Activated CD4-positive, alpha-beta memory T cell treated with anti-CD3 and anti-CD28 coated beads for 36 hours (primary cell): ENCODE results near the gene KRTAP19-1. TPM values are rescaled to one million over a fixed set of nuclear protein-coding genes. Genes with fewer than 3 reads are reported as not detected.
A peak's percentile ranks its signal among the peaks of the same experiment; 100 is the strongest.
"Not testable (repeated sequence)": the region's sequence is repeated elsewhere in the genome, so short reads cannot be mapped to it uniquely, and the experiment has no call there.

Source experiments
- CTCF ChIA-PET: fragments of 350-600 bp; sonication (Branson Sonifier 250); formaldehyde crosslinking; loops from one replicate; lab custom pipeline; 2021; ENCODE audit warnings: antibody characterized with exemption, inconsistent platforms; lab: Charles Lee
- POLR2A ChIA-PET: fragments of 350-600 bp; sonication (Branson Sonifier 250); formaldehyde crosslinking; loops from one replicate; lab custom pipeline; 2021; ENCODE audit warnings: antibody characterized with exemption; lab: Charles Lee
- DNase-seq: peaks from one replicate; pipeline ENCODE4 v3.0.0-alpha.2; 2020
- H3K27ac Mint-ChIP-seq: one replicate; pipeline ENCODE4 v1.8.0; 2021; ENCODE audit warnings: mixed read lengths
- H3K27me3 Mint-ChIP-seq: one replicate; pipeline ENCODE4 v1.8.0; 2021; ENCODE audit warnings: mixed read lengths
- H3K36me3 Mint-ChIP-seq: one replicate; pipeline ENCODE4 v1.8.0; 2021; ENCODE audit warnings: mixed read lengths
- H3K4me1 Mint-ChIP-seq: one replicate; pipeline ENCODE4 v1.8.0; 2021; ENCODE audit warnings: low read depth, mixed read lengths
- H3K4me3 Mint-ChIP-seq: one replicate; pipeline ENCODE4 v1.8.0; 2021; ENCODE audit warnings: mild to moderate bottlenecking, mixed read lengths
- H3K9me3 Mint-ChIP-seq: one replicate; pipeline ENCODE4 v1.8.0; 2021; ENCODE audit warnings: mixed read lengths
- intact Hi-C: fragments of 100-400 bp; cut with micrococcal nuclease; formaldehyde crosslinking; loops from one replicate; pipeline ENCODE4 v1.15.1; 2023
- total RNA-seq, 2 experiments: library from RNA; stranded (reverse); gene quantifications; one replicate each; pipeline ENCODE4 v1.2.3, GENCODE V29; 2021

KRTAP19-1 gene
- total RNA-seq, result not detected

GRCh38 chr21:30480145-30480544 lies at the start of gene KRTAP19-1:
KRTAP19-1 (minus strand) TSS chr21:30480367; CDS start chr21:30480317, 50 bp downstream.
- Mint-ChIP-seq H3K4me3 (no peak within 1 kb of the TSS), H3K36me3 (no peaks in the 10 kb centered on the region), H3K27me3 (no peaks in the 10 kb centered on the region), H3K27ac (no peak within 1 kb of the TSS), H3K4me1 (no peaks in the 10 kb centered on the region), H3K9me3 (peaks cover 3% of the 10 kb centered on the region)
- POLR2A ChIA-PET, result no interaction called here
- CTCF ChIA-PET, result no interaction called here
- no peak for DNase-seq
- intact Hi-C loops, result no loop called here

GRCh38 chr21:30518876-30519275 lies 38.7 kb upstream of the KRTAP19-1 start:
- no peak overlapping the region for H3K4me3 Mint-ChIP-seq
- peaks cover 4% of the 10 kb centered on the region for H3K9me3 Mint-ChIP-seq
- DNase-seq, result no peak
- intact Hi-C loops, result no loop called here
- H3K27ac Mint-ChIP-seq, result no peak overlapping the region
- H3K4me1 Mint-ChIP-seq, result no peaks in the 10 kb centered on the region
- CTCF ChIA-PET, result no interaction called here
- POLR2A ChIA-PET, result no interaction called here
- H3K36me3 Mint-ChIP-seq, result no peaks in the 10 kb centered on the region
- no peaks in the 10 kb centered on the region for H3K27me3 Mint-ChIP-seq

- intact Hi-C loops, result no loop called here
- DNase-seq, result no peak
- H3K4me1 Mint-ChIP-seq, result no peaks in the 10 kb centered on the region
- ChIA-PET CTCF (no interaction called here), POLR2A (no interaction called here)
- no peaks in the 10 kb centered on the region for H3K9me3 Mint-ChIP-seq
- H3K4me3 Mint-ChIP-seq, result no peak overlapping the region
- no peaks in the 10 kb centered on the region for H3K27me3 Mint-ChIP-seq
- no peaks in the 10 kb centered on the region for H3K36me3 Mint-ChIP-seq
- H3K27ac Mint-ChIP-seq, result no peak overlapping the region
These were observed 35.5 kb upstream of the KRTAP19-1 start for GRCh38 chr21:30515681-30516080.

GRCh38 chr21:30505621-30506205 lies 25.5 kb upstream of the KRTAP19-1 start:
- POLR2A ChIA-PET, H3K9me3 Mint-ChIP-seq, H3K27ac Mint-ChIP-seq, H3K27me3 Mint-ChIP-seq, H3K4me3 Mint-ChIP-seq, H3K4me1 Mint-ChIP-seq, H3K36me3 Mint-ChIP-seq: not testable (repeated sequence)
- intact Hi-C loops, result loop anchor here (1.0 kb wide), 2 partner anchors 229 to 581 kb away; no protein-coding TSS in a partner anchor
- DNase-seq, result peak; percentile 13
- CTCF ChIA-PET, result interaction anchor here (0.9 to 2.0 kb wide), 8 partner anchors 12 to 582 kb away, joined by 3 to 7 read pairs (median 3); partner anchors contain the start of gene KRTAP19-3

GRCh38 chr21:30502041-30502440 lies 21.9 kb upstream of the KRTAP19-1 start, which contains the start of gene KRTAP19-5:
KRTAP19-5 (minus strand) TSS chr21:30502141; CDS start chr21:30502090, 51 bp downstream.
- no peak for DNase-seq
- intact Hi-C loops, result no loop called here
- peaks cover 3% of the 10 kb centered on the region for H3K27me3 Mint-ChIP-seq
- H3K36me3 Mint-ChIP-seq, result no peaks in the 10 kb centered on the region
- H3K4me1 Mint-ChIP-seq, result no peaks in the 10 kb centered on the region
- H3K4me3 Mint-ChIP-seq, result no peak within 1 kb of the TSS
- no peaks in the 10 kb centered on the region for H3K9me3 Mint-ChIP-seq
- H3K27ac Mint-ChIP-seq, result no peak within 1 kb of the TSS
- ChIA-PET CTCF (no interaction called here), POLR2A (no interaction called here)

GRCh38 chr21:30497065-30497464 lies 16.9 kb upstream of the KRTAP19-1 start, which contains the start of gene KRTAP19-4:
KRTAP19-4 (minus strand) TSS chr21:30497165; CDS start chr21:30497110, 55 bp downstream.
- DNase-seq, result no peak
- H3K4me3 Mint-ChIP-seq, result no peak within 1 kb of the TSS
- no peaks in the 10 kb centered on the region for H3K36me3 Mint-ChIP-seq
- H3K4me1 Mint-ChIP-seq, result no peaks in the 10 kb centered on the region
- H3K9me3 Mint-ChIP-seq, result no peaks in the 10 kb centered on the region
- POLR2A ChIA-PET, result no interaction called here
- no peak within 1 kb of the TSS for H3K27ac Mint-ChIP-seq
- CTCF ChIA-PET, result no interaction called here
- H3K27me3 Mint-ChIP-seq, result peaks cover 2% of the 10 kb centered on the region
- intact Hi-C loops, result no loop called here

- H3K9me3 Mint-ChIP-seq, result peaks cover 2% of the 10 kb centered on the region
- no peak for DNase-seq
- H3K27ac Mint-ChIP-seq, result no peak within 1 kb of the TSS
- H3K4me1 Mint-ChIP-seq, result no peaks in the 10 kb centered on the region
- intact Hi-C loops, result no loop called here
- CTCF ChIA-PET, result interaction anchor here (1.1 kb wide), 1 partner anchor 13 kb away, joined by 3 read pairs; no protein-coding TSS in a partner anchor
- H3K36me3 Mint-ChIP-seq, result no peaks in the 10 kb centered on the region
- H3K4me3 Mint-ChIP-seq, result no peak within 1 kb of the TSS
- H3K27me3 Mint-ChIP-seq, result no peaks in the 10 kb centered on the region
- POLR2A ChIA-PET, result no interaction called here
These were observed 11.8 kb upstream of the KRTAP19-1 start, which contains the start of gene KRTAP19-3 for GRCh38 chr21:30491963-30492428. KRTAP19-3 (minus strand) TSS chr21:30492013; CDS start chr21:30491957, 56 bp downstream.

- no peak within 1 kb of the TSS for H3K4me3 Mint-ChIP-seq
- intact Hi-C loops, result no loop called here
- no peaks in the 10 kb centered on the region for H3K36me3 Mint-ChIP-seq
- no peak within 1 kb of the TSS for H3K27ac Mint-ChIP-seq
- DNase-seq, result no peak
- CTCF ChIA-PET, result no interaction called here
- no peaks in the 10 kb centered on the region for H3K4me1 Mint-ChIP-seq
- peaks cover 23% of the 10 kb centered on the region for H3K9me3 Mint-ChIP-seq
- H3K27me3 Mint-ChIP-seq, result no peaks in the 10 kb centered on the region
- POLR2A ChIA-PET, result interaction anchor here (0.6 kb wide), 1 partner anchor 8 kb away, joined by 3 read pairs; no protein-coding TSS in a partner anchor
These were observed 7.2 kb upstream of the KRTAP19-1 start, which contains the start of gene KRTAP19-2 for GRCh38 chr21:30487336-30487735. KRTAP19-2 (minus strand) TSS chr21:30487436; CDS start chr21:30487348, 88 bp downstream.

- ChIA-PET CTCF (interaction anchor here (1.4 kb wide), 1 partner anchor 21 kb away, joined by 3 read pairs; no protein-coding TSS in a partner anchor), POLR2A (no interaction called here)
- no peak overlapping the region for H3K27ac Mint-ChIP-seq
- H3K36me3 Mint-ChIP-seq, result no peaks in the 10 kb centered on the region
- H3K4me1 Mint-ChIP-seq, result no peaks in the 10 kb centered on the region
- no peak for DNase-seq
- peaks cover 23% of the 10 kb centered on the region for H3K9me3 Mint-ChIP-seq
- intact Hi-C loops, result no loop called here
- no peaks in the 10 kb centered on the region for H3K27me3 Mint-ChIP-seq
- H3K4me3 Mint-ChIP-seq, result no peak overlapping the region
These were observed 6.0 kb upstream of the KRTAP19-1 start for GRCh38 chr21:30486180-30486579.

- Mint-ChIP-seq H3K27me3 (no peaks in the 10 kb centered on the region), H3K27ac (no peak overlapping the region), H3K4me1 (no peaks in the 10 kb centered on the region), H3K4me3 (no peak overlapping the region), H3K9me3 (peaks cover 22% of the 10 kb centered on the region), H3K36me3 (no peaks in the 10 kb centered on the region)
- CTCF ChIA-PET, result no interaction called here
- POLR2A ChIA-PET, result no interaction called here
- DNase-seq, result no peak
- intact Hi-C loops, result no loop called here
These were observed 2.0 kb upstream of the KRTAP19-1 start for GRCh38 chr21:30482130-30482529.

GRCh38 chr21:30479259-30479658 lies 908 bp downstream of the KRTAP19-1 start:
- intact Hi-C loops, result no loop called here
- no peak for DNase-seq
- ChIA-PET CTCF (no interaction called here), POLR2A (interaction anchor here (0.6 kb wide), 1 partner anchor 8 kb away, joined by 3 read pairs; the partner anchor contains the start of gene KRTAP19-2)
- no peaks in the 10 kb centered on the region for H3K4me1 Mint-ChIP-seq
- no peak overlapping the region for H3K27ac Mint-ChIP-seq
- H3K9me3 Mint-ChIP-seq, result no peaks in the 10 kb centered on the region
- H3K36me3 Mint-ChIP-seq, result no peaks in the 10 kb centered on the region
- H3K27me3 Mint-ChIP-seq, result no peaks in the 10 kb centered on the region
- no peak overlapping the region for H3K4me3 Mint-ChIP-seq

GRCh38 chr21:30478004-30478403 lies 2.2 kb downstream of the KRTAP19-1 start:
- Mint-ChIP-seq H3K9me3 (no peaks in the 10 kb centered on the region), H3K27ac (no peak overlapping the region), H3K4me3 (no peak overlapping the region), H3K27me3 (no peaks in the 10 kb centered on the region), H3K36me3 (no peaks in the 10 kb centered on the region), H3K4me1 (no peaks in the 10 kb centered on the region)
- intact Hi-C loops, result no loop called here
- no peak for DNase-seq
- POLR2A ChIA-PET, result no interaction called here
- CTCF ChIA-PET, result no interaction called here
